ENCODE results near the gene ZNF653.

Gene ZNF653

DNA sequence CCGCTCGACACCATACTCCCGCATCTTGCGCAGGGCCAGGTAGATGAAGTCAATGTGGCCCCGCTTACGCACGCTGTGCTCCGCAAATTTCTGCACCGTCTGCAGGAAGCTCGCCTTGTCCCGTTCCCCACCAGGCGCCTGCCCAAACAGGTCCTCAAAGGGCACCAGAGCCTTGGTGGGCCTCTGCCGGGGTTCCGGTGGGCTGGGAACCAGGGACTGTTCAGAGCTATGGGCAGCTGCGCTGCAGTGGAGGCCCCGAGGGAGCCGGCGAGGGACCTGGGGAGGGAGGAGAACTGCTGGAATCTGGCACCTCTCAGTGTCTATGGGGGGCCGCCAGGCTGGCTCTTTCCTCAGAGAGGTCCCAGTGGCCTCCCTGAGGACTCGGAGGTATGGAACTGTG is 8.3 kb upstream of the ZNF653 start:
- DNase-seq (ENCODE audit: low read depth), result no peak

DNA sequence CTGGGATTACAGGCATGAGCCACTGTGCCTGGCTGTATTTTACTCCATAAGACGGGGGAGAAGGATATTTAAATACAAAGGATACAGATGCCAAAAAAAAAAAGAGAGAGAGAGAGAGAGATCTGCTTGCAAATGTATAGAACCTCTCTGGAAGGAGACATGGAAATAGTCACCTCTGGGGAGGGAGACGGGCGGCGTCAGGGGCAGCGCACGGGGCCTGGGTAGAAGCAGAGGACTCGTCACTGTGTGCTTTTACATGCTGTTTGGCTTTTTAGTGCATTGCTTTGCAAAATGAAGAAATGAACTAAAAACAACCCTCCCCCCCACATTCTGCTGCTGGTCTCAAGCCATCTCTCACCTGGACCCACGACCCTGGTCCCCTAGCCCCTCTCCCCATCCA is 4.8 kb upstream of the ZNF653 start:
- no peak for DNase-seq (ENCODE audit: low read depth)
- TF ChIP-seq, protein P1, sequence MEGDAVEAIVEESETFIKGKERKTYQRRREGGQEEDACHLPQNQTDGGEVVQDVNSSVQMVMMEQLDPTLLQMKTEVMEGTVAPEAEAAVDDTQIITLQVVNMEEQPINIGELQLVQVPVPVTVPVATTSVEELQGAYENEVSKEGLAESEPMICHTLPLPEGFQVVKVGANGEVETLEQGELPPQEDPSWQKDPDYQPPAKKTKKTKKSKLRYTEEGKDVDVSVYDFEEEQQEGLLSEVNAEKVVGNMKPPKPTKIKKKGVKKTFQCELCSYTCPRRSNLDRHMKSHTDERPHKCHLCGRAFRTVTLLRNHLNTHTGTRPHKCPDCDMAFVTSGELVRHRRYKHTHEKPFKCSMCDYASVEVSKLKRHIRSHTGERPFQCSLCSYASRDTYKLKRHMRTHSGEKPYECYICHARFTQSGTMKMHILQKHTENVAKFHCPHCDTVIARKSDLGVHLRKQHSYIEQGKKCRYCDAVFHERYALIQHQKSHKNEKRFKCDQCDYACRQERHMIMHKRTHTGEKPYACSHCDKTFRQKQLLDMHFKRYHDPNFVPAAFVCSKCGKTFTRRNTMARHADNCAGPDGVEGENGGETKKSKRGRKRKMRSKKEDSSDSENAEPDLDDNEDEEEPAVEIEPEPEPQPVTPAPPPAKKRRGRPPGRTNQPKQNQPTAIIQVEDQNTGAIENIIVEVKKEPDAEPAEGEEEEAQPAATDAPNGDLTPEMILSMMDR (IDR thresholded peaks at IDR 0.05; ENCODE audit: insufficient read depth, low read depth, low read length, missing control alignments), result no peak
- no peak overlapping the region for H3K4me3 ChIP-seq (ENCODE audit: low read length)

More for the DNA sequence above, 8.3 kb upstream of the ZNF653 start:
- H3K4me3 ChIP-seq (ENCODE audit: low read length), result no peak overlapping the region
- TF ChIP-seq, protein P1 (IDR thresholded peaks at IDR 0.05; ENCODE audit: insufficient read depth, low read depth, low read length, missing control alignments), result no peak

DNA sequence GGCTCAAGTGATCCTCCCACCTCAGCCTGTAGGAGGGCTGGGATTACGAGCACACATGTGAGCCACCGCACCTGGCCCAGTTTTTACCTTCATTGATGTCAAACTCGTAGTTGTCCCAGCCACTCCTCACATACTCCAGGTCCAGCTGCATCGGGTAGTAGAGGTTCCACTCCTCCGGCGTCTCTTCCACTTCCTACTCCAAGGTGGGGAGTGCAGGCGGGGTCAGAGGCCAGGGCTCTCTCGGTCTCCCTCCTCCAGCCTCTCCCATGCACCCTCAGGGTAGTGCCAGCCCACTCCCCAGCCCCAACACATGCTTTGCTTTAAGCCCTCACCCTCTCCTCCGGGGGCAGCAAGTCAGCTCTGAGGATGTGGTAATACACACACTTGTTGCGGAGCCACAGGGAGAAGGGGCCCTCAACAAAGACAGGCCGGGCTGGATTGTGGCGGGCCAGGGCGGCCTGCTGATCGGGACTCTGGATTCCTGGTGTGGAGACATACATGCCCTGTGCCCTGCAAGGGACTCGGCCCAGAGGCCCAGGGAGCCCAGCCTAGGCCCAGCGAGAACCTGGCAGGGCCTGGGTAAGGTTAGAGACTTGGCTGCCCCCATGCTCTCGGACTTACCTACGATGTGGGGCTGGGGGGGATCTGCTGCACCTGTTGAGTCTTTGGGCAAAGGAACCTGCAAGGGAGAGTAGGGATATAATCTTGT is 1.9 kb upstream of the ZNF653 start:
- H3K4me3 ChIP-seq (ENCODE audit: low read length), result no peak overlapping the region
- no peak for DNase-seq (ENCODE audit: low read depth)
- TF ChIP-seq, protein P1 (IDR thresholded peaks at IDR 0.05; ENCODE audit: insufficient read depth, low read depth, low read length, missing control alignments), result no peak

DNA sequence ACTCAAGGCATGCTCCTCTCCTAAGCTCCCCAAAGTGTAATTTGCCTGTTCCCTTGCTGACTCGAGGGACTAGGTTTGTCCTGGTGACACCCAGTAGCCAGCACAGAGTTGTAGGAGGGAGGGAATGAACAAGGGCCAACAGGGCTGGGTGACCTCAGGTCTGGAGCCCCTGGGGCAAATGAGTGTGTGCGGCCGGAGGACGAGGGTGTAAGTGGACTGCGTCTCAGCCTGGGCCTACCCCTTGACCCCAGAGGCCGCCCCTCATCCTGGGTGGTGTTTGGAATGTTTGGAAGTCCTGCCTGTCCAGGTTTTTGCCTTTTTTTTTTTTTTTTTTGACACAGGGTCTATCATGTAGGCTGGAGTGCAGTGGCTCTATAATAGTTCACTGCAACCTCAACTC is 1.3 kb upstream of the ZNF653 start:
- TF ChIP-seq, protein P1 (IDR thresholded peaks at IDR 0.05; ENCODE audit: insufficient read depth, low read depth, low read length, missing control alignments), result no peak
- no peak for DNase-seq (ENCODE audit: low read depth)
- no peak overlapping the region for H3K4me3 ChIP-seq (ENCODE audit: low read length)

DNA sequence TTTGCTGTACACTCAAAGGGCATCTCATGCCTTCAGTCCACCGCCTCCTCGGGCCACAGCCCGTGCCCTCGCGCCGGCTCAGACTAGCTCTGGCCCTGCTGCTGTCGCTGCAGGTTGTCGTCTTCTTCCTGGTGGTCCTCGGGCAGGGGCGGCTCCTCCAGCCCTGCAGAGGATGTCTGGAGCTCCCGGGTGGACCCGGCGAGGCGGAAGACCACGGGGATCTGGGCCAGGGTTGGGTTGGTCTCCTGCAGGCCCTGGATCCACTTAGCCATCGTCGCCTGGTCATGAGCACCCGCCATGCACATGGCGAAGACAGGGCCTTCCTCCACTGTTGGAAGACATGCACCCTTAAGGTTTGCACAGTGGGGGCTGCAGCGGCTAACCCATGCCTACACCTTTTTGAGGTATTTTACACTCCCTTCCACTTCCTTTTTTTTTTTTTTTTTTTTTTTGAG is 489 bp upstream of the ZNF653 start:
- no peak for DNase-seq (ENCODE audit: low read depth)
- H3K4me3 ChIP-seq (ENCODE audit: low read length), result peak overlapping the region; percentile 60

DNA sequence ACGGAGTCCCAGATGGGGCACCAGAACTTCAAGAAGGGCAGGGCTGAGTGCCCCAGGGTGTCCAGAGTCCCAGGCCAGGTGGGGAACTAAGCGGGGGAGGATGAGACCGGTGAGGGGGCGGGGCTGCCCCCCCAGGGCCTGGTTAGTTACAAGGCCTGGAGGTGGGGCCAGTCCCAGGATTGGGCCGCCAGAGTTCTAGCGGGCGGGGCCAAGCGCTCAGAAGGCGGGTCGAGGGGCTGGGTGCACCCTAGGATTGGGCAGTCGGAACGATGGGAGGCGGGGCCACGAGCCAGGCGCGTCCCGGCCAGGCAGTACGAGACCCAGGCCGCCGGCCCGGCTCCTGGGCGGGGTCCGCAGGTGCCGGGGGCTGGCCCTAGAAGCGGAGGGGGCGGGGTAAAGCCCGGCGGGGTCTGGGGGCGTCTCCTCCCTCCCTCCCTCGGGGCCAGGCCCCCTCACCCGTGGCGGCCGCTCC is 571 bp downstream of the ZNF653 start:
- H3K4me3 ChIP-seq (ENCODE audit: low read length), result peak overlapping the region; percentile 60
- DNase-seq (ENCODE audit: low read depth), result peak; percentile 98
- TF ChIP-seq, protein P1 (IDR thresholded peaks at IDR 0.05; ENCODE audit: insufficient read depth, low read depth, low read length, missing control alignments), result no peak

More for the DNA sequence above, 489 bp upstream of the ZNF653 start:
- TF ChIP-seq, protein P1 (IDR thresholded peaks at IDR 0.05; ENCODE audit: insufficient read depth, low read depth, low read length, missing control alignments), result no peak
